ENCODE data around the gene SLC22A23. TPM values are rescaled to one million over a fixed set of nuclear protein-coding genes. Genes with fewer than 3 reads are reported as not detected.
"Not testable (repeated sequence)": the region's sequence is repeated elsewhere in the genome, so short reads cannot be mapped to it uniquely, and the experiment has no call there.

The SLC22A23 gene
- total RNA-seq, 1 donor from 2014 or later = 10.3 TPM

DNA sequence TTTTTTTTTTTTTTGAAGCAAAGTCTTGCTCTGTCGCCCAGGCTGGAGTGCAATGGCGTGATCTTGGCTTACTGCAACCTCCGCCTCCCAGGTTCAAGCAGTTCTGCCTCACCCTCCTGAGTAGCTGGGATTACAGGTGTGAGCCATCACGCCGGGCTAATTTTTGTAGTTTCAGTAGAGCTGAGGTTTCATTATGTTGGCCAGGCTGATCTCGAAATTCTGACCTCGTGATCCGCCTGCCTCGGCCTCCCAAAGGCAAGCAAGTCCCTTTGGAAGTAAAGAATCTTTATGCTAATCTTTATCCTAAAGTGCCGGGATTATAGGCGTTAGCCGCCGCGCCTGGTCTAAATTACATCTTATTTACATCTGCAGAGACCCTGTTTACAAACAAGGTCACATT is 196.6 kb downstream of the SLC22A23 start:
- no peak for ATAC-seq
- DNase-seq (ENCODE audit: low spot score) = no peak
- intact Hi-C loops (cut with DNase I) = no loop called here

GRCh38 chr6:3259491-3259958 is 197.3 kb downstream of the SLC22A23 start:
- intact Hi-C loops (cut with DNase I) = loop anchor here (5.0 to 10.0 kb wide), 2 partner anchors 95 to 137 kb away; no protein-coding TSS in a partner anchor
- DNase-seq (ENCODE audit: low spot score) = no peak
- no peak for ATAC-seq

- ATAC-seq (peak; percentile 98), DNase-seq (ENCODE audit: low spot score) (peak; percentile 99)
- intact Hi-C loops (cut with DNase I) = loop anchor here (5.0 to 10.0 kb wide), 2 partner anchors 94 to 137 kb away; no protein-coding TSS in a partner anchor
These were observed 197.9 kb downstream of the SLC22A23 start, which contains the start of gene PSMG4 for GRCh38 chr6:3258720-3259490. TSS of gene PSMG4 (plus strand) at chr6:3258947. CDS start at chr6:3259023, 76 bp downstream.

- ATAC-seq (no peak), DNase-seq (ENCODE audit: low spot score) (no peak)
- intact Hi-C loops (cut with DNase I) = loop anchor here (5.0 to 10.0 kb wide), 2 partner anchors 93 to 136 kb away; no protein-coding TSS in a partner anchor
These were observed 198.6 kb downstream of the SLC22A23 start for GRCh38 chr6:3258201-3258600.

- DNase-seq (ENCODE audit: low spot score) = no peak
- ATAC-seq = no peak
- intact Hi-C loops (cut with DNase I) = loop anchor here (10.0 kb wide), 1 partner anchor 89 kb away; no protein-coding TSS in a partner anchor
These were observed 203.3 kb downstream of the SLC22A23 start for GRCh38 chr6:3253597-3253961.

DNA sequence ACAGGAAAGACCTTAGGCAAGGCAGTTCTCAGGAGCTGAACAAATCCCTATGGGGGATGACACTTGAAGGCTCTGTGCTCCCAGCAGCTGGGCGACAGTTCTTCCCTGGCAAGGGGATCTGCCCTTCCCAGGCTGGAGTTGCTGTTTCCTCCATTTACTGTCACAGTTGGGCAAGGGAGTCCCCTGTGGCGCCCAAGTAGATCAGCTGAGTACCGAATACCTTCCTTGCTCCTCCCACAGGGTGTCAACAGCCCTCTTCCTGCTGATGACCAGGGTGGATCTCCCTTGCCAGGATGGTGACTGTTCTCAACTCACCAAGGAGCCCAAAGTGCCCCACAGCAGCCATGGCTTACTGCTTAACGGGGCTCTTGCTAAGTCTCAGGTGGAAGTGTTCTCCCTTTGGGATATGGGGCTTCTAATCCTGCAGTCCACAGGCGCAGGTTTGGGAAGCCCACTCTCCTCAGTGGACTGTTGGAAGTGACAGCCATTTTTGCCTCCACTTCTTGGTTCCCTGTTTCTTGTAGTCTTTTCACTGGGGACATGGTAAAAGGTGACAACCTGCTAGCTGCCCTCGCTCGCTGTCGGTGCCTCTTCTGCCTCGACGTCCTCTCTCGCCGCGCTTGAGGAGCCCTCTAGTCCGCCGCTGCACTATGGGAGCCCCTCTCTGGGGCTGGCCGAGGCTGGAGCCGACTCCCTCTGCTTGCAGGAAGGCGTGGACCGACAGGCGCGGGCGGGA is 203.8 kb downstream of the SLC22A23 start:
- intact Hi-C loops (cut with DNase I) = loop anchor here (10.0 kb wide), 1 partner anchor 88 kb away; no protein-coding TSS in a partner anchor
- no peak for DNase-seq (ENCODE audit: low spot score)
- ATAC-seq = no peak

- intact Hi-C loops (cut with DNase I) = loop anchor here (10.0 kb wide), 1 partner anchor 88 kb away; no protein-coding TSS in a partner anchor
- ATAC-seq = no peak
- DNase-seq (ENCODE audit: low spot score) = no peak
These were observed 204.5 kb downstream of the SLC22A23 start for GRCh38 chr6:3252369-3252768.

GRCh38 chr6:3251462-3252314 is 205.2 kb downstream of the SLC22A23 start:
- peak; percentile 78 for ATAC-seq
- DNase-seq (ENCODE audit: low spot score) = peak; percentile 92
- intact Hi-C loops (cut with DNase I) = loop anchor here (10.0 kb wide), 1 partner anchor 87 kb away; no protein-coding TSS in a partner anchor

DNA sequence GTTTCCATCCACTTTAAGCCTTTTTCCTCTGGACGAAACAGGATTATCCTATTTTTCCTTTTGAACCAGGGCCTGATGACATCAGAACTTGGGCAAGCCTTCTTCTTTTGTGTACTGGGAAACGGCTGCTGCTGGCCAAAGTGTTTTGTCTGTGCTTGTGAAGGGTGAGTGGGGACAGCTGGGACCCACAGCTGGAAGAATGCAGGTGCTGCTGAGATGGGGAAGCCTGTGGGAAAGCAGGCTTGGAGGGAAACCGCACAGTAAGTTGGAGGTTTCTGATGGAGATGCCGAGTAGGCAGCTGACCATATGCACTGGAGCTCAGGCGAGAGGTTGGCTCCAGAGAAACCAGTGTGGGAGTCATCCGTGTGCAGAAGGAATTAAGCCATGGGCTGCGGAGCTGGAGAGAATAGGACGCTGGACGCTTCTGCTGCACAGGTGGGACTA is 206.6 kb downstream of the SLC22A23 start:
- ATAC-seq = no peak
- intact Hi-C loops (cut with DNase I) = loop anchor here (10.0 kb wide), 1 partner anchor 85 kb away; no protein-coding TSS in a partner anchor
- DNase-seq (ENCODE audit: low spot score) = no peak

- intact Hi-C loops (cut with DNase I) = loop anchor here (10.0 kb wide), 1 partner anchor 85 kb away; no protein-coding TSS in a partner anchor
- no peak for ATAC-seq
- DNase-seq (ENCODE audit: low spot score) = no peak
These were observed 207.0 kb downstream of the SLC22A23 start for GRCh38 chr6:3249821-3250220.

GRCh38 chr6:3247255-3248146 is 209.3 kb downstream of the SLC22A23 start:
- intact Hi-C loops (cut with DNase I) = no loop called here

GRCh38 chr6:3245216-3245615 is 211.6 kb downstream of the SLC22A23 start:
- DNase-seq (ENCODE audit: low spot score) (peak; percentile 28), ATAC-seq (no peak)
- intact Hi-C loops (cut with DNase I) = no loop called here

More at GRCh38 chr6:3247255-3248146, 209.3 kb downstream of the SLC22A23 start:
- DNase-seq (ENCODE audit: low spot score) (peak; percentile 88), ATAC-seq (peak; percentile 87)

GRCh38 chr6:3244832-3245161 is 212.1 kb downstream of the SLC22A23 start:
- intact Hi-C loops (cut with DNase I) = not testable (repeated sequence)

GRCh38 chr6:3244003-3244831 is 212.6 kb downstream of the SLC22A23 start:
- no peak for ATAC-seq
- intact Hi-C loops (cut with DNase I) = no loop called here
- DNase-seq (ENCODE audit: low spot score) = peak; percentile 19

More at GRCh38 chr6:3244832-3245161, 212.1 kb downstream of the SLC22A23 start:
- DNase-seq (ENCODE audit: low spot score) = peak; percentile 13
- ATAC-seq = not testable (repeated sequence)

- ATAC-seq (no peak), DNase-seq (ENCODE audit: low spot score) (peak; percentile 33)
- intact Hi-C loops (cut with DNase I) = no loop called here
These were observed 214.1 kb downstream of the SLC22A23 start for GRCh38 chr6:3242768-3243167.

- ATAC-seq; DNase-seq (ENCODE audit: low spot score); intact Hi-C loops (cut with DNase I): not testable (repeated sequence)
These were observed 215.1 kb downstream of the SLC22A23 start for GRCh38 chr6:3241745-3242144.

DNA sequence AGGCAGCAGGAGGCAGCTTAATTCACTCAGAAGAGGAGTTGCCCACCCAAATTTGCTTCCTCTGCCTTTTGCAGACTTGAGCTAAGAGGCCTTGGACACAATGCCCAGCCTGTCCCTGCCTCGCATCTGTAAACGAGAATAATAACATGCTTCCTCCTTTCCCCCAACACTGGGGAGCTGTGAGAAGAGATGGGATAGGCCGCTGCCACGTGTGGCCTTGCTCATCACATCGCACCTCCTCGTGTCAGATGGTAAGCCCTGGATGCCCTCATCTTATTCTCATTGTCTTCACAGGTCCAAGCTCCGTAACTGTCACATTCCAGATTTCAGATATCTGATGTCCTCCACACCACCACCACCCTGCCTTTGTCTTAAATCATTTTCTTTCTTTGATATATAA is 216.3 kb downstream of the SLC22A23 start:
- intact Hi-C loops (cut with DNase I) = no loop called here
- DNase-seq (ENCODE audit: low spot score) = peak; percentile 15
- ATAC-seq = no peak
